Endothelial cell (in vitro differentiated cells): ENCODE data around the gene KRTAP12-1. TPM values are rescaled to one million over a fixed set of nuclear protein-coding genes. Genes with fewer than 3 reads are reported as not detected.

ENCODE experiments used
- DNase-seq: peaks from one replicate; pipeline ENCODE4 v3.0.0; 2021; ENCODE audit warnings: low spot score
- H3K27ac Mint-ChIP-seq: one replicate; pipeline ENCODE4 v1.8.0; 2021; ENCODE audit warnings: mixed read lengths, inconsistent platforms; ENCODE audit not compliant: unreplicated experiment
- H3K27me3 Mint-ChIP-seq: one replicate; pipeline ENCODE4 v1.8.0; 2021; ENCODE audit warnings: mild to moderate bottlenecking, moderate library complexity, mixed read lengths, inconsistent platforms; ENCODE audit not compliant: unreplicated experiment
- H3K36me3 Mint-ChIP-seq: one replicate; pipeline ENCODE4 v1.8.0; 2021; ENCODE audit warnings: mild to moderate bottlenecking, low read depth, mixed read lengths, inconsistent platforms; ENCODE audit not compliant: unreplicated experiment
- H3K4me1 Mint-ChIP-seq: one replicate; pipeline ENCODE4 v1.8.0; 2021; ENCODE audit warnings: mild to moderate bottlenecking, mixed read lengths, inconsistent platforms; ENCODE audit not compliant: unreplicated experiment
- H3K4me3 Mint-ChIP-seq: one replicate; pipeline ENCODE4 v1.8.0; 2021; ENCODE audit warnings: mild to moderate bottlenecking, mixed read lengths, inconsistent platforms; ENCODE audit not compliant: unreplicated experiment
- H3K9me3 Mint-ChIP-seq: one replicate; pipeline ENCODE4 v1.8.0; 2021; ENCODE audit warnings: mixed read lengths, inconsistent platforms; ENCODE audit not compliant: unreplicated experiment
- total RNA-seq: library from RNA; stranded (reverse); fragmentation: NEBNext Ultra II Directional; extraction: Animal tissue kit (Norgen Biotek cat#: 25700); gene quantifications from one replicate; pipeline ENCODE4 v1.2.1, GENCODE V29; 2021; ENCODE audit not compliant: unreplicated experiment
- TF ChIP-seq, protein P1 (sequence below): fragments of 200-600 bp; sonication (generic); IDR thresholded peaks from one replicate; pipeline ENCODE4 v1.5.0; 2021; ENCODE audit warnings: antibody characterized with exemption; ENCODE audit not compliant: unreplicated experiment

Gene KRTAP12-1
- total RNA-seq, 1 donor from 2014 or later: not detected

- Mint-ChIP-seq H3K36me3 (peaks cover 4% of the 10 kb centered on the region), H3K4me1 (peaks cover 8% of the 10 kb centered on the region), H3K27ac (no peak overlapping the region), H3K27me3 (peaks cover 17% of the 10 kb centered on the region), H3K9me3 (no peaks in the 10 kb centered on the region), H3K4me3 (no peak overlapping the region)
- no peak for DNase-seq
- TF ChIP-seq, protein P1, sequence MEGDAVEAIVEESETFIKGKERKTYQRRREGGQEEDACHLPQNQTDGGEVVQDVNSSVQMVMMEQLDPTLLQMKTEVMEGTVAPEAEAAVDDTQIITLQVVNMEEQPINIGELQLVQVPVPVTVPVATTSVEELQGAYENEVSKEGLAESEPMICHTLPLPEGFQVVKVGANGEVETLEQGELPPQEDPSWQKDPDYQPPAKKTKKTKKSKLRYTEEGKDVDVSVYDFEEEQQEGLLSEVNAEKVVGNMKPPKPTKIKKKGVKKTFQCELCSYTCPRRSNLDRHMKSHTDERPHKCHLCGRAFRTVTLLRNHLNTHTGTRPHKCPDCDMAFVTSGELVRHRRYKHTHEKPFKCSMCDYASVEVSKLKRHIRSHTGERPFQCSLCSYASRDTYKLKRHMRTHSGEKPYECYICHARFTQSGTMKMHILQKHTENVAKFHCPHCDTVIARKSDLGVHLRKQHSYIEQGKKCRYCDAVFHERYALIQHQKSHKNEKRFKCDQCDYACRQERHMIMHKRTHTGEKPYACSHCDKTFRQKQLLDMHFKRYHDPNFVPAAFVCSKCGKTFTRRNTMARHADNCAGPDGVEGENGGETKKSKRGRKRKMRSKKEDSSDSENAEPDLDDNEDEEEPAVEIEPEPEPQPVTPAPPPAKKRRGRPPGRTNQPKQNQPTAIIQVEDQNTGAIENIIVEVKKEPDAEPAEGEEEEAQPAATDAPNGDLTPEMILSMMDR: no peak
Observed at GRCh38 chr21:44702111-44702972, 20.4 kb upstream of the KRTAP12-1 start.

GRCh38 chr21:44701541-44701940 is 19.6 kb upstream of the KRTAP12-1 start:
- Mint-ChIP-seq H3K4me3 (no peak overlapping the region), H3K27ac (no peak overlapping the region), H3K4me1 (peaks cover 7% of the 10 kb centered on the region), H3K9me3 (no peaks in the 10 kb centered on the region), H3K36me3 (peaks cover 4% of the 10 kb centered on the region), H3K27me3 (peaks cover 17% of the 10 kb centered on the region)
- DNase-seq: no peak
- TF ChIP-seq, protein P1: no peak

DNA sequence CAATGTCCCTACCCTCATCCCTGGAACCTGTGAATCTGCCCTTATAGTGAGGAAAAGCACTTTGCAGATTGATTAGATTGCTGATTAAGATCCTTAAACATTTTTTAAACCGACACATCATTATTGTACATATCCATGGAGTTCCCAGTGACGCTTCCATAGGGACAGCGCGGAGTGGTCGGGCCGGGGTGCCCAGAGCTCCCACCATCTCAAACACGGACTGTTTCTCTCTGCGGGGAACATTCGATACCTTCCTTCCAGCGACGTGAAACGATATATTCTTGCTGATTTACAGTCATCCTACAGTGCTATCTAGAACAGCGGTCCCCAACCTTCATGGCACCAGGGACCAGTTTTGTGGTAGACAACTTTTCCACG is 19.0 kb upstream of the KRTAP12-1 start:
- H3K9me3 Mint-ChIP-seq: no peaks in the 10 kb centered on the region
- peaks cover 4% of the 10 kb centered on the region for H3K36me3 Mint-ChIP-seq
- peaks cover 17% of the 10 kb centered on the region for H3K27me3 Mint-ChIP-seq
- no peak overlapping the region for H3K27ac Mint-ChIP-seq
- peaks cover 6% of the 10 kb centered on the region for H3K4me1 Mint-ChIP-seq
- TF ChIP-seq, protein P1: no peak
- DNase-seq: no peak
- no peak overlapping the region for H3K4me3 Mint-ChIP-seq

GRCh38 chr21:44700101-44701022 is 18.4 kb upstream of the KRTAP12-1 start:
- no peak for DNase-seq
- TF ChIP-seq, protein P1: no peak
- no peak overlapping the region for H3K27ac Mint-ChIP-seq
- no peaks in the 10 kb centered on the region for H3K9me3 Mint-ChIP-seq
- no peak overlapping the region for H3K4me3 Mint-ChIP-seq
- H3K27me3 Mint-ChIP-seq: peaks cover 13% of the 10 kb centered on the region
- peaks cover 2% of the 10 kb centered on the region for H3K4me1 Mint-ChIP-seq
- H3K36me3 Mint-ChIP-seq: no peaks in the 10 kb centered on the region
